ENCODE data around the gene FKBP8.

DNA sequence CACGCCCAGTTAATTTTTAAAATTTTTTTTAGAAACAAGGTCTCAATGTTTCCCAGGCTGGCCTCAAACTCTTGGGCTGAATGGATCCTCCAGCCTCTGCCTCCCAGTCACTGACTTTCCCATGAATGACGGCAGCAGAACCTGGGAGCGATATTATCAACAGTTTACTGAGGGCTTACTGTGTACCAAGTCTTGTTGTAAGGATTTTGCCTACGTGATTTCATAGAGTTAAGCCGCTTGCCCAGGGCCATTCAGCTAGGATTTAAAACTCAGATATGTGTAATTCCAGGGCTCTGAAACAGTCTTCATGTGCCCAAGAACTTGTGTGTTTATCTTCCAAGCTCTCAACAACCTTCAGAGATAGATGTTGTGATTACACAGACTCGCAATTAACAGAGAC is 8.3 kb upstream of the FKBP8 start:
- TF ChIP-seq, protein P1, sequence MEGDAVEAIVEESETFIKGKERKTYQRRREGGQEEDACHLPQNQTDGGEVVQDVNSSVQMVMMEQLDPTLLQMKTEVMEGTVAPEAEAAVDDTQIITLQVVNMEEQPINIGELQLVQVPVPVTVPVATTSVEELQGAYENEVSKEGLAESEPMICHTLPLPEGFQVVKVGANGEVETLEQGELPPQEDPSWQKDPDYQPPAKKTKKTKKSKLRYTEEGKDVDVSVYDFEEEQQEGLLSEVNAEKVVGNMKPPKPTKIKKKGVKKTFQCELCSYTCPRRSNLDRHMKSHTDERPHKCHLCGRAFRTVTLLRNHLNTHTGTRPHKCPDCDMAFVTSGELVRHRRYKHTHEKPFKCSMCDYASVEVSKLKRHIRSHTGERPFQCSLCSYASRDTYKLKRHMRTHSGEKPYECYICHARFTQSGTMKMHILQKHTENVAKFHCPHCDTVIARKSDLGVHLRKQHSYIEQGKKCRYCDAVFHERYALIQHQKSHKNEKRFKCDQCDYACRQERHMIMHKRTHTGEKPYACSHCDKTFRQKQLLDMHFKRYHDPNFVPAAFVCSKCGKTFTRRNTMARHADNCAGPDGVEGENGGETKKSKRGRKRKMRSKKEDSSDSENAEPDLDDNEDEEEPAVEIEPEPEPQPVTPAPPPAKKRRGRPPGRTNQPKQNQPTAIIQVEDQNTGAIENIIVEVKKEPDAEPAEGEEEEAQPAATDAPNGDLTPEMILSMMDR (IDR thresholded peaks at IDR 0.05; ENCODE audit: low read depth, low read length, missing input control): no peak
- TF ChIP-seq, protein P2, sequence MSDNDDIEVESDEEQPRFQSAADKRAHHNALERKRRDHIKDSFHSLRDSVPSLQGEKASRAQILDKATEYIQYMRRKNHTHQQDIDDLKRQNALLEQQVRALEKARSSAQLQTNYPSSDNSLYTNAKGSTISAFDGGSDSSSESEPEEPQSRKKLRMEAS (IDR thresholded peaks at IDR 0.05): no peak
- TF ChIP-seq, protein P3, sequence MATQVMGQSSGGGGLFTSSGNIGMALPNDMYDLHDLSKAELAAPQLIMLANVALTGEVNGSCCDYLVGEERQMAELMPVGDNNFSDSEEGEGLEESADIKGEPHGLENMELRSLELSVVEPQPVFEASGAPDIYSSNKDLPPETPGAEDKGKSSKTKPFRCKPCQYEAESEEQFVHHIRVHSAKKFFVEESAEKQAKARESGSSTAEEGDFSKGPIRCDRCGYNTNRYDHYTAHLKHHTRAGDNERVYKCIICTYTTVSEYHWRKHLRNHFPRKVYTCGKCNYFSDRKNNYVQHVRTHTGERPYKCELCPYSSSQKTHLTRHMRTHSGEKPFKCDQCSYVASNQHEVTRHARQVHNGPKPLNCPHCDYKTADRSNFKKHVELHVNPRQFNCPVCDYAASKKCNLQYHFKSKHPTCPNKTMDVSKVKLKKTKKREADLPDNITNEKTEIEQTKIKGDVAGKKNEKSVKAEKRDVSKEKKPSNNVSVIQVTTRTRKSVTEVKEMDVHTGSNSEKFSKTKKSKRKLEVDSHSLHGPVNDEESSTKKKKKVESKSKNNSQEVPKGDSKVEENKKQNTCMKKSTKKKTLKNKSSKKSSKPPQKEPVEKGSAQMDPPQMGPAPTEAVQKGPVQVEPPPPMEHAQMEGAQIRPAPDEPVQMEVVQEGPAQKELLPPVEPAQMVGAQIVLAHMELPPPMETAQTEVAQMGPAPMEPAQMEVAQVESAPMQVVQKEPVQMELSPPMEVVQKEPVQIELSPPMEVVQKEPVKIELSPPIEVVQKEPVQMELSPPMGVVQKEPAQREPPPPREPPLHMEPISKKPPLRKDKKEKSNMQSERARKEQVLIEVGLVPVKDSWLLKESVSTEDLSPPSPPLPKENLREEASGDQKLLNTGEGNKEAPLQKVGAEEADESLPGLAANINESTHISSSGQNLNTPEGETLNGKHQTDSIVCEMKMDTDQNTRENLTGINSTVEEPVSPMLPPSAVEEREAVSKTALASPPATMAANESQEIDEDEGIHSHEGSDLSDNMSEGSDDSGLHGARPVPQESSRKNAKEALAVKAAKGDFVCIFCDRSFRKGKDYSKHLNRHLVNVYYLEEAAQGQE (IDR thresholded peaks at IDR 0.05): no peak
- TF ChIP-seq RXRA (IDR thresholded peaks at IDR 0.05) (no peak), SP1 (IDR thresholded peaks at IDR 0.05) (no peak), RAD21 (IDR thresholded peaks at IDR 0.05) (no peak), YY1 (IDR thresholded peaks at IDR 0.05) (no peak), EGR1 (IDR thresholded peaks at IDR 0.05; ENCODE audit: low read depth in 2 of 2) (no peak), JUND (IDR thresholded peaks at IDR 0.05) (no peak)
